ENCODE results near the gene BAZ2B. TPM values are rescaled to one million over a fixed set of nuclear protein-coding genes. Genes with fewer than 3 reads are reported as not detected.

BAZ2B gene
- total and polyA plus RNA-seq, 9 of the 15 experiments (the other 6 are each of a cell fraction or from before 2014, with no cell fraction given) = 7.5 to 38.6 (median 19.8) TPM

DNA sequence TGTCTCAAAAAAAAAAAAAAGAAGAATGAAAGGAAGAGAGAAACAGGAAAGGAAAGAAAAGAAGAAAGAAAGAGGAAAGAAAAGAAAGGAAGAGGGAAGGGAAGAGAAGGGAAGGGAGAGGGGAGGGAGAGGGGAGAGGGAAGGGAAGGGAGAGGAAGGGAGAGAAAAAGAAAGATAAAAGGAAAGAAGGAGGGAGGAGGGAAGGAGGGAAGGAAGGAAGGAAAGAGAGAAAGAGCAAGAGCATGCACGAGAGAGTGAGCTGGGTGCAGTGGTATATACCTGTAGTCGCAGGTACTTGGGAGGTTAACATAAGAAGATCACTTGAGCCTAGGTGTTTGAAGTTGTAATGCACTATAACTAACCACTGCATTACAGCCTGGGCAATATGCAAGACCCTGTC is 6.6 kb upstream of the BAZ2B start:
- Histone ChIP-seq H3K27ac (ENCODE audit: extremely low read depth, low read depth, low read length) (no peak overlapping the region), H3K4me2 (ENCODE audit: insufficient read depth, low read length) (no peak overlapping the region), H3K27me3 (ENCODE audit: control insufficient read depth in 2 of 2, insufficient read depth in 2 of 2, low read length in 2 of 2) (no peaks in the 10 kb centered on the region), H3K36me3 (ENCODE audit: control insufficient read depth, insufficient read depth, low read length) (no peaks in the 10 kb centered on the region), H4K20me1 (replicated peaks; ENCODE audit: control insufficient read depth, insufficient read depth, low read length) (no peaks in the 10 kb centered on the region), H2AFZ (ENCODE audit: low read depth, low read length) (no peak overlapping the region), H3K9ac (ENCODE audit: insufficient read depth in 1 of 2, low read depth in 2 of 2, low read length in 2 of 2) (no peak overlapping the region), H3K79me2 (ENCODE audit: control insufficient read depth, insufficient read depth, low read length) (no peaks in the 10 kb centered on the region), H3K4me3 (no peak overlapping the region), H3K9me1 (ENCODE audit: control insufficient read depth, insufficient read depth, low read length) (no peaks in the 10 kb centered on the region), H3K9me3 (replicated peaks; ENCODE audit: control insufficient read depth, insufficient read depth, low read depth, low read length) (no peaks in the 10 kb centered on the region), H3K4me1 (replicated peaks in 1 of 2; ENCODE audit: control insufficient read depth in 2 of 2, insufficient read depth in 2 of 2, low read length in 2 of 2) (no peaks in the 10 kb centered on the region)
- in situ Hi-C loops (cut with MboI) = no loop called here
- FAIRE-seq = no peak
- no TSS peak for BruUV-seq (replicated peaks)
- TF ChIP-seq, protein P1, sequence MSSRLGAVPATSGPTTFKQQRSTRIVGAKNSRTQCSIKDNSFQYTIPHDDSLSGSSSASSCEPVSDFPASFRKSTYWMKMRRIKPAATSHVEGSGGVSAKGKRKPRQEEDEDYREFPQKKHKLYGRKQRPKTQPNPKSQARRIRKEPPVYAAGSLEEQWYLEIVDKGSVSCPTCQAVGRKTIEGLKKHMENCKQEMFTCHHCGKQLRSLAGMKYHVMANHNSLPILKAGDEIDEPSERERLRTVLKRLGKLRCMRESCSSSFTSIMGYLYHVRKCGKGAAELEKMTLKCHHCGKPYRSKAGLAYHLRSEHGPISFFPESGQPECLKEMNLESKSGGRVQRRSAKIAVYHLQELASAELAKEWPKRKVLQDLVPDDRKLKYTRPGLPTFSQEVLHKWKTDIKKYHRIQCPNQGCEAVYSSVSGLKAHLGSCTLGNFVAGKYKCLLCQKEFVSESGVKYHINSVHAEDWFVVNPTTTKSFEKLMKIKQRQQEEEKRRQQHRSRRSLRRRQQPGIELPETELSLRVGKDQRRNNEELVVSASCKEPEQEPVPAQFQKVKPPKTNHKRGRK (tag; IDR thresholded peaks at IDR 0.05) = 0 out of 2 replicates have a peak, but pooled peaks have one; percentile 29
- TF ChIP-seq ZBTB26 (CRISPR knock-in tag; IDR thresholded peaks at IDR 0.05) (0 out of 2 replicates have a peak, but pooled peaks have one; percentile 49), NR2C1 (IDR thresholded peaks at IDR 0.05) (no peak), NR2C1 (tag; IDR thresholded peaks at IDR 0.05) (no peak)
- DNase-seq (ENCODE audit: extremely low read depth in 1 of 4, low spot score in 3 of 4) = no peak
- WGBS (ENCODE audit: insufficient coverage, low coverage, missing lambda C conversion rate) = 17% methylated on average over 2 of the region's 2 CpGs
- POLR2A ChIA-PET = no interaction called here
- CTCF ChIA-PET (ENCODE audit: low intra/inter-chr PET ratio) = no interaction called here
- intact Hi-C loops (cut with micrococcal nuclease) = no loop called here
- ATAC-seq = peak; percentile 46; the same call in 2 of the 3 replicates

Measured in K562 (cell line).